Measurements from ENCODE around the gene MSH3.

The MSH3 gene

DNA sequence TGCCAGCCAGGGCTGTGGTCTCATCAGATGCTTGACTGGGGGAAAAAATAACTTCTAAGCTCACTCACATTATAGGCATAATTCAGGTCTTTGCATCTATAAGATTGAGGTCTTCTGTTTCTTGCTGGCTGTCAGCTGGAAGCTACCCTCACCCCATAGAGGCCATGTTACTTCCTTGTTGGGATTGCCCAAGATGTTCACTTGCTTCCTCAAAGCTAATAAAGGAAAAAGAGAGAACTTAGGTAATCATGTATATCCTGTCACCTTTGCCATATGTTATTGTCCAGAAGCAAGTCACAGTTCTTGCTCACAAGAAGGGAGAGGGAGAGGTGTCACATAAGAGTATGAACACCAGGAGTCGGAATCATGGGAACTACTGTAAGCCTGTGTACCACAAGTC, 45.7 kb upstream of the MSH3 start:
- Histone ChIP-seq H3K4me2 (ENCODE audit: low read length) (no peak overlapping the region), H3K9me3 (ENCODE audit: control insufficient read depth, insufficient read depth, low read length) (no peaks in the 10 kb centered on the region), H3K9me2 (replicated peaks; ENCODE audit: control insufficient read depth, low read length) (no peaks in the 10 kb centered on the region), H4K20me1 (ENCODE audit: control insufficient read depth, insufficient read depth, low read depth, low read length) (no peaks in the 10 kb centered on the region), H3K79me2 (ENCODE audit: control insufficient read depth, low read length) (no peaks in the 10 kb centered on the region), H3K36me3 (ENCODE audit: control insufficient read depth, low read length) (no peaks in the 10 kb centered on the region), H3K4me1 (ENCODE audit: control insufficient read depth, low read length) (0 out of 2 replicates have a peak, but pooled peaks cover 5% of the 10 kb centered on the region), H3K27ac (ENCODE audit: low read depth, low read length) (no peak overlapping the region), H3K27me3 (ENCODE audit: control insufficient read depth, low read length) (no peaks in the 10 kb centered on the region), H3K4me3 (ENCODE audit: low read length) (no peak overlapping the region), H3F3A (ENCODE audit: control insufficient read depth, insufficient read depth) (no peaks in the 10 kb centered on the region)
- no peak for TF ChIP-seq EZH2phosphoT487 (IDR thresholded peaks at IDR 0.05; ENCODE audit: borderline replicate concordance, low read length)
- TF ChIP-seq, protein P1, sequence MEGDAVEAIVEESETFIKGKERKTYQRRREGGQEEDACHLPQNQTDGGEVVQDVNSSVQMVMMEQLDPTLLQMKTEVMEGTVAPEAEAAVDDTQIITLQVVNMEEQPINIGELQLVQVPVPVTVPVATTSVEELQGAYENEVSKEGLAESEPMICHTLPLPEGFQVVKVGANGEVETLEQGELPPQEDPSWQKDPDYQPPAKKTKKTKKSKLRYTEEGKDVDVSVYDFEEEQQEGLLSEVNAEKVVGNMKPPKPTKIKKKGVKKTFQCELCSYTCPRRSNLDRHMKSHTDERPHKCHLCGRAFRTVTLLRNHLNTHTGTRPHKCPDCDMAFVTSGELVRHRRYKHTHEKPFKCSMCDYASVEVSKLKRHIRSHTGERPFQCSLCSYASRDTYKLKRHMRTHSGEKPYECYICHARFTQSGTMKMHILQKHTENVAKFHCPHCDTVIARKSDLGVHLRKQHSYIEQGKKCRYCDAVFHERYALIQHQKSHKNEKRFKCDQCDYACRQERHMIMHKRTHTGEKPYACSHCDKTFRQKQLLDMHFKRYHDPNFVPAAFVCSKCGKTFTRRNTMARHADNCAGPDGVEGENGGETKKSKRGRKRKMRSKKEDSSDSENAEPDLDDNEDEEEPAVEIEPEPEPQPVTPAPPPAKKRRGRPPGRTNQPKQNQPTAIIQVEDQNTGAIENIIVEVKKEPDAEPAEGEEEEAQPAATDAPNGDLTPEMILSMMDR (IDR thresholded peaks at IDR 0.05; ENCODE audit: low read depth, low read length, poor library complexity, severe bottlenecking), result no peak

GRCh38 chr5:80609692-80610091, 44.8 kb upstream of the MSH3 start:
- no peaks in the 10 kb centered on the region for H4K20me1 ChIP-seq (ENCODE audit: control insufficient read depth, insufficient read depth, low read depth, low read length)
- TF ChIP-seq EZH2phosphoT487 (IDR thresholded peaks at IDR 0.05; ENCODE audit: borderline replicate concordance, low read length), result no peak
- TF ChIP-seq, protein P1 (IDR thresholded peaks at IDR 0.05; ENCODE audit: low read depth, low read length, poor library complexity, severe bottlenecking), result no peak
- no peaks in the 10 kb centered on the region for H3K36me3 ChIP-seq (ENCODE audit: control insufficient read depth, low read length)
- no peaks in the 10 kb centered on the region for H3K9me3 ChIP-seq (ENCODE audit: control insufficient read depth, insufficient read depth, low read length)
- H3F3A ChIP-seq (ENCODE audit: control insufficient read depth, insufficient read depth), result no peaks in the 10 kb centered on the region
- H3K9me2 ChIP-seq (replicated peaks; ENCODE audit: control insufficient read depth, low read length), result no peaks in the 10 kb centered on the region
- 0 out of 2 replicates have a peak, but pooled peaks cover 5% of the 10 kb centered on the region for H3K4me1 ChIP-seq (ENCODE audit: control insufficient read depth, low read length)
- no peak overlapping the region for H3K27ac ChIP-seq (ENCODE audit: low read depth, low read length)
- H3K79me2 ChIP-seq (ENCODE audit: control insufficient read depth, low read length), result no peaks in the 10 kb centered on the region
- H3K4me2 ChIP-seq (ENCODE audit: low read length), result no peak overlapping the region
- H3K4me3 ChIP-seq (ENCODE audit: low read length), result no peak overlapping the region
- no peaks in the 10 kb centered on the region for H3K27me3 ChIP-seq (ENCODE audit: control insufficient read depth, low read length)

- H3K9me3 ChIP-seq (ENCODE audit: control insufficient read depth, insufficient read depth, low read length), result no peaks in the 10 kb centered on the region
- no peaks in the 10 kb centered on the region for H4K20me1 ChIP-seq (ENCODE audit: control insufficient read depth, insufficient read depth, low read depth, low read length)
- H3K4me1 ChIP-seq (ENCODE audit: control insufficient read depth, low read length), result no peaks in the 10 kb centered on the region
- H3K36me3 ChIP-seq (ENCODE audit: control insufficient read depth, low read length), result no peaks in the 10 kb centered on the region
- no peaks in the 10 kb centered on the region for H3K9me2 ChIP-seq (replicated peaks; ENCODE audit: control insufficient read depth, low read length)
- no peak overlapping the region for H3K4me3 ChIP-seq (ENCODE audit: low read length)
- no peaks in the 10 kb centered on the region for H3F3A ChIP-seq (ENCODE audit: control insufficient read depth, insufficient read depth)
- no peaks in the 10 kb centered on the region for H3K79me2 ChIP-seq (ENCODE audit: control insufficient read depth, low read length)
- no peak for TF ChIP-seq EZH2phosphoT487 (IDR thresholded peaks at IDR 0.05; ENCODE audit: borderline replicate concordance, low read length)
- TF ChIP-seq, protein P1 (IDR thresholded peaks at IDR 0.05; ENCODE audit: low read depth, low read length, poor library complexity, severe bottlenecking), result no peak
- H3K27me3 ChIP-seq (ENCODE audit: control insufficient read depth, low read length), result no peaks in the 10 kb centered on the region
- no peak overlapping the region for H3K27ac ChIP-seq (ENCODE audit: low read depth, low read length)
- H3K4me2 ChIP-seq (ENCODE audit: low read length), result no peak overlapping the region
These were observed 39.1 kb upstream of the MSH3 start for GRCh38 chr5:80615266-80615914.
